ENCODE measurements around the gene NCAM2.

NCAM2 gene

GRCh38 chr21:21460979-21461378 is 462.8 kb downstream of the NCAM2 start:
- DNase-seq (ENCODE audit: low spot score), result no peak

GRCh38 chr21:21463456-21463855 is 465.2 kb downstream of the NCAM2 start:
- DNase-seq (ENCODE audit: low spot score), result no peak

GRCh38 chr21:21464684-21465083 is 466.5 kb downstream of the NCAM2 start:
- no peak for DNase-seq (ENCODE audit: low spot score)

- DNase-seq (ENCODE audit: low spot score), result no peak
These were observed 468.5 kb downstream of the NCAM2 start for GRCh38 chr21:21466752-21467151.

- DNase-seq (ENCODE audit: low spot score), result no peak
These were observed 469.8 kb downstream of the NCAM2 start for GRCh38 chr21:21468003-21468402.

- DNase-seq (ENCODE audit: low spot score), result no peak
These were observed 483.0 kb downstream of the NCAM2 start for GRCh38 chr21:21481239-21481638.

- DNase-seq (ENCODE audit: low spot score), result no peak
These were observed 510.6 kb downstream of the NCAM2 start for GRCh38 chr21:21508859-21509258.

- no peak for DNase-seq (ENCODE audit: low spot score)
These were observed 532.5 kb downstream of the NCAM2 start for GRCh38 chr21:21530680-21531079.

- DNase-seq (ENCODE audit: low spot score), result no peak
These were observed 549.3 kb downstream of the NCAM2 start for GRCh38 chr21:21547368-21547953.

GRCh38 chr21:21559285-21560045 is 561.3 kb downstream of the NCAM2 start:
- DNase-seq (ENCODE audit: low spot score), result no peak
